KMS-11 (cell line): ENCODE results near the gene DPPA5.

Experiments
- H2AFZ ChIP-seq: fragments of 200-600 bp; sonication (generic); 2 replicates; pipeline ENCODE4 v1.6.1; 2016; ENCODE audit warnings: antibody characterized with exemption, mixed run types, low read depth
- H3K27ac ChIP-seq: fragments of 200-600 bp; sonication (generic); 2 replicates; pipeline ENCODE4 v1.6.1; 2016; ENCODE audit warnings: mild to moderate bottlenecking, mixed run types
- H3K27me3 ChIP-seq: fragments of 200-600 bp; sonication (generic); 2 replicates; pipeline ENCODE4 v1.6.1; 2017; ENCODE audit warnings: mild to moderate bottlenecking, low read depth, mixed run types, moderate library complexity; ENCODE audit not compliant: insufficient read depth
- H3K36me3 ChIP-seq: fragments of 200-600 bp; sonication (generic); 2 replicates; pipeline ENCODE4 v1.6.1; 2017; ENCODE audit warnings: mild to moderate bottlenecking, mixed run types; ENCODE audit not compliant: insufficient read depth
- H3K4me1 ChIP-seq: fragments of 200-600 bp; sonication (generic); 2 replicates; pipeline ENCODE4 v1.6.1; 2016; ENCODE audit warnings: mild to moderate bottlenecking, low read depth, mixed run types; ENCODE audit not compliant: poor library complexity, severe bottlenecking
- H3K4me2 ChIP-seq: fragments of 200-600 bp; sonication (generic); 2 replicates; pipeline ENCODE4 v1.7.0; 2016; ENCODE audit warnings: mild to moderate bottlenecking, mixed run types
- H3K4me3 ChIP-seq: fragments of 200-600 bp; sonication (generic); IDR thresholded peaks from 2 replicates; pipeline ENCODE4 v1.6.1; 2017; ENCODE audit warnings: low read depth, low read length, mixed read lengths; ENCODE audit not compliant: insufficient read depth
- H3K79me2 ChIP-seq: fragments of 200-600 bp; sonication (generic); 2 replicates; pipeline ENCODE4 v1.6.1; 2016; ENCODE audit warnings: low read depth, mixed run types; ENCODE audit not compliant: insufficient read depth
- H3K9ac ChIP-seq: fragments of 200-600 bp; sonication (generic); 2 replicates; pipeline ENCODE4 v1.6.1; 2016; ENCODE audit warnings: mild to moderate bottlenecking, mixed run types
- H4K20me1 ChIP-seq: fragments of 200-600 bp; sonication (generic); 2 replicates; pipeline ENCODE4 v1.6.1; 2016; ENCODE audit warnings: mild to moderate bottlenecking, mixed run types; ENCODE audit not compliant: insufficient read depth
- TF ChIP-seq, protein P1 (sequence below): fragments of 200-600 bp; sonication (generic); conservative IDR thresholded peaks from 2 replicates; pipeline ENCODE4 v1.6.1; 2017; ENCODE audit warnings: low read depth, mild to moderate bottlenecking, antibody characterized with exemption, low read length, moderate library complexity, mixed read lengths

DPPA5 gene, protein sequence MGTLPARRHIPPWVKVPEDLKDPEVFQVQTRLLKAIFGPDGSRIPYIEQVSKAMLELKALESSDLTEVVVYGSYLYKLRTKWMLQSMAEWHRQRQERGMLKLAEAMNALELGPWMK

GRCh38 chr6:73353636-73354593, at the start of gene DPPA5:
DPPA5 (minus strand) TSS chr6:73354276; CDS start chr6:73354225, 51 bp downstream.
- Histone ChIP-seq H3K27ac (no peak within 1 kb of the TSS), H3K79me2 (no peaks in the 10 kb centered on the region), H4K20me1 (no peaks in the 10 kb centered on the region), H3K4me2 (no peak within 1 kb of the TSS), H3K4me3 (no peak within 1 kb of the TSS), H3K27me3 (no peaks in the 10 kb centered on the region), H3K36me3 (no peaks in the 10 kb centered on the region), H3K9ac (no peak within 1 kb of the TSS), H3K4me1 (no peaks in the 10 kb centered on the region), H2AFZ (no peak within 1 kb of the TSS)
- TF ChIP-seq, protein P1, sequence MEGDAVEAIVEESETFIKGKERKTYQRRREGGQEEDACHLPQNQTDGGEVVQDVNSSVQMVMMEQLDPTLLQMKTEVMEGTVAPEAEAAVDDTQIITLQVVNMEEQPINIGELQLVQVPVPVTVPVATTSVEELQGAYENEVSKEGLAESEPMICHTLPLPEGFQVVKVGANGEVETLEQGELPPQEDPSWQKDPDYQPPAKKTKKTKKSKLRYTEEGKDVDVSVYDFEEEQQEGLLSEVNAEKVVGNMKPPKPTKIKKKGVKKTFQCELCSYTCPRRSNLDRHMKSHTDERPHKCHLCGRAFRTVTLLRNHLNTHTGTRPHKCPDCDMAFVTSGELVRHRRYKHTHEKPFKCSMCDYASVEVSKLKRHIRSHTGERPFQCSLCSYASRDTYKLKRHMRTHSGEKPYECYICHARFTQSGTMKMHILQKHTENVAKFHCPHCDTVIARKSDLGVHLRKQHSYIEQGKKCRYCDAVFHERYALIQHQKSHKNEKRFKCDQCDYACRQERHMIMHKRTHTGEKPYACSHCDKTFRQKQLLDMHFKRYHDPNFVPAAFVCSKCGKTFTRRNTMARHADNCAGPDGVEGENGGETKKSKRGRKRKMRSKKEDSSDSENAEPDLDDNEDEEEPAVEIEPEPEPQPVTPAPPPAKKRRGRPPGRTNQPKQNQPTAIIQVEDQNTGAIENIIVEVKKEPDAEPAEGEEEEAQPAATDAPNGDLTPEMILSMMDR: no peak

GRCh38 chr6:73400656-73401055, 46.6 kb upstream of the DPPA5 start:
- H3K4me3 ChIP-seq: no peak overlapping the region
- no peak overlapping the region; the same call in 1 of the 2 replicates for H3K4me2 ChIP-seq
- no peaks in the 10 kb centered on the region for H4K20me1 ChIP-seq
- no peaks in the 10 kb centered on the region for H3K36me3 ChIP-seq
- no peak overlapping the region for H3K27ac ChIP-seq
- H3K79me2 ChIP-seq: no peaks in the 10 kb centered on the region
- no peak overlapping the region for H3K9ac ChIP-seq
- H2AFZ ChIP-seq: no peak overlapping the region
- H3K4me1 ChIP-seq: peaks cover 16% of the 10 kb centered on the region
- TF ChIP-seq, protein P1: no peak
- no peaks in the 10 kb centered on the region for H3K27me3 ChIP-seq

DNA sequence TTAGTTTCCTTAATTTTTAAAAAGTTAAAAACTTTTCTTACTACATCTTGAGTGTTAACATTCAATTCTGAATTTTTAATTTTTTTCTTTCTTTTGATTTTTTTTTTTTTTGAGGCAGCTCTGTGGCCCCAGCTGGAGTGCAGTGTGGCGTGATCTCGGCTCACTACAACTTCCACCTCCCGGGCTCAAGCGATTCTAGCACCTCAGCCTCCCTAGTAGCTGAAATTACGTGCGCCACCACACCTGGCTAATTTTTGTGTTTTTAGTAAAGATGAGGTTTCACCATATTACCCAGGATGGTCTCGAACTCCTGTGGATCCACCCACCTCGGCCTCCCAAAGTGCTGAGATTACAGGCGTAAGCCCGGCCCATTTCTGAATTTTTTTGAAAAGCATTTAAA, 41.8 kb upstream of the DPPA5 start:
- Histone ChIP-seq H2AFZ (no peak overlapping the region), H3K36me3 (no peaks in the 10 kb centered on the region), H4K20me1 (no peaks in the 10 kb centered on the region), H3K4me1 (peaks cover 25% of the 10 kb centered on the region), H3K4me2 (no peak overlapping the region), H3K4me3 (no peak overlapping the region), H3K79me2 (no peaks in the 10 kb centered on the region), H3K27ac (no peak overlapping the region), H3K9ac (no peak overlapping the region), H3K27me3 (no peaks in the 10 kb centered on the region)
- TF ChIP-seq, protein P1: no peak

DNA sequence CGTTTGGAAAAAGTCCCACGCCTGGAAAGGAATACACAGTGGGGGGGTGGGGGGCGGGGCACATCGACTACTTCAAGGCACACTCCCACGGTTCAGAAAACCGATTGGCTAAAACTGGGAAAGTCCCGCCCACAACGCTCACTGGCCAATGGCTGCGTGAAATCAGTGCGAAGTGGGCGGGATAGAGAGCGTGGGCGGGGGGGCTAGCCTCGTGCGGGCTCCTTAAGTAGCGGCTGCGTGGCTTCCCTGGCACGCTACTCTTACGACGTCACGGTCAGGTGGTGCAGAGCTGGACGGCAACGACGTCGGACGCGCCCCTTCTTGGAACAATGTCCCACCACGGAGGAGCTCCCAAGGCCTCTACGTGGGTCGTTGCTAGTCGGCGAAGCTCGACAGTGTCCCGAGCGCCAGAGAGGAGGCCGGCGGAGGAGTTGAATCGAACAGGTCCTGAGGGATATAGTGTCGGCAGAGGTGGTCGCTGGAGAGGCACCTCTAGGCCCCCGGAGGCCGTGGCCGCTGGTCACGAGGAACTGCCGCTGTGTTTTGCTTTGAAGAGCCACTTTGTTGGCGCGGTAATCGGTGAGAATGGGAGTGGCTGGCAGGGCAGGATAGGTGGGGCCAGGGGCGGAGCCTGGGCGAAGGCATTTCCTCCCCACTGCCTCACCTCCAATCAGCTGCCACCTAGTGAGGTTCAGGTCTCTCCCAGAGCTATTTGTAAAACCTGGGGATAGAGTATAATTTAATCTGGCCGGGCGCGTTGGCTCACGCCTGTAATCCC, 40.7 kb upstream of the DPPA5 start, which contains the start of gene DDX43:
Gene DDX43 (plus strand): TSS at position 252 of the 778 bp plus-strand sequence. CDS start 78 bp downstream, at position 330.
- no peak within 1 kb of the TSS for H3K4me3 ChIP-seq
- H3K9ac ChIP-seq: no peak within 1 kb of the TSS
- no peak within 1 kb of the TSS for H3K4me2 ChIP-seq
- H3K27me3 ChIP-seq: no peaks in the 10 kb centered on the region
- H3K4me1 ChIP-seq: peaks cover 24% of the 10 kb centered on the region
- no peaks in the 10 kb centered on the region for H3K79me2 ChIP-seq
- H3K36me3 ChIP-seq: no peaks in the 10 kb centered on the region
- H2AFZ ChIP-seq: no peak within 1 kb of the TSS
- H3K27ac ChIP-seq: no peak within 1 kb of the TSS
- TF ChIP-seq, protein P1: no peak
- no peaks in the 10 kb centered on the region for H4K20me1 ChIP-seq
